Tibial nerve (tissue), 4 donors: ENCODE results near the gene FALEC. TPM values are rescaled to one million over a fixed set of nuclear protein-coding genes. Genes with fewer than 3 reads are reported as not detected.

Source experiments
- DNase-seq, 2 donors: peaks; one replicate each; pipeline ENCODE4 v3.0.0-alpha.2; 2019; ENCODE audit warnings: low spot score in 2 of 2
- H3K27ac ChIP-seq, 4 donors: fragments of 200-600 bp; sonication (generic) in 3 of 4; one replicate each; pipeline ENCODE4 v1.5.1; 2017 to 2019; ENCODE audit warnings: mild to moderate bottlenecking in 1 of 4
- H3K27me3 ChIP-seq, 2 donors: fragments of 200-600 bp; sonication (generic) in 1 of 2; one replicate each; pipeline versions ENCODE4 v1.5.1 to v1.6.0; 2017 to 2019
- H3K36me3 ChIP-seq, 3 donors: fragments of 200-600 bp; sonication (generic); one replicate each; pipeline ENCODE4 v1.5.1; 2018 to 2019
- H3K4me1 ChIP-seq, 4 donors: fragments of 200-600 bp; sonication (generic) in 3 of 4; one replicate each; pipeline ENCODE4 v1.5.1; 2017 to 2019
- H3K4me3 ChIP-seq, 4 donors: fragments of 200-600 bp; sonication (generic) in 3 of 4; one replicate each; pipeline ENCODE4 v1.5.1; 2017 to 2019; ENCODE audit warnings: mild to moderate bottlenecking in 1 of 4, moderate library complexity in 1 of 4
- H3K9me3 ChIP-seq, 4 donors: fragments of 200-600 bp; sonication (generic) in 3 of 4; one replicate each; pipeline ENCODE4 v1.5.1; 2017 to 2019
- CTCF ChIP-seq, 5 experiments: fragments of 200-600 bp in 3 of 5; fragments of 450-650 bp in 2 of 5; sonication (generic) in 3 of 5; IDR thresholded peaks; one replicate each; pipeline ENCODE4 v1.5.1; 2016 to 2019; ENCODE audit warnings: antibody characterized with exemption in 5 of 5, mild to moderate bottlenecking in 3 of 5, moderate library complexity in 2 of 5
- EP300 ChIP-seq, 2 donors: sonication (generic); formaldehyde crosslinking; IDR thresholded peaks; one replicate each; pipeline ENCODE4 v1.6.1; 2017; ENCODE audit warnings: antibody characterized with exemption in 2 of 2, mild to moderate bottlenecking in 1 of 2
- POLR2A ChIP-seq, 2 donors: fragments of 450-650 bp; IDR thresholded peaks; one replicate each; pipeline ENCODE4 v1.6.1; 2017; ENCODE audit warnings: antibody characterized with exemption in 2 of 2, mild to moderate bottlenecking in 2 of 2, moderate library complexity in 2 of 2
- WGBS, 2 donors: methylation state at CpG; one replicate each; pipeline ENCODE4 v1.1.5; 2018; 5-methylcytosine and 5-hydroxymethylcytosine counted together
- total RNA-seq, 4 donors: library from RNA; depleted of rRNA; stranded (reverse); fragments of >200 nt; gene quantifications; one replicate each; pipeline ENCODE4 v1.1.0, GENCODE V29; 2016

Gene FALEC
- total RNA-seq, 4 donors from 2014 or later, result not detected

GRCh38 chr1:150493175-150493574 is 22.4 kb upstream of the FALEC start:
- H3K4me1 ChIP-seq, result peaks cover 0 to 9% (median under 1%) of the 10 kb centered on the region in 4 donors
- TF ChIP-seq CTCF (IDR thresholded peaks at IDR 0.05), result no peak
- TF ChIP-seq POLR2A (IDR thresholded peaks at IDR 0.05), result no peak
- no peak for TF ChIP-seq EP300 (IDR thresholded peaks at IDR 0.05)
- no peak overlapping the region for H3K4me3 ChIP-seq
- H3K27ac ChIP-seq, result no peak overlapping the region
- no peaks in the 10 kb centered on the region for H3K27me3 ChIP-seq
- peaks cover 0 to 95% (median 21%) of the 10 kb centered on the region in 3 donors for H3K36me3 ChIP-seq
- DNase-seq, result no peak
- WGBS, 2 donors, result 95 to 98% methylated on average over 8 of the region's 8 CpGs
- no peaks in the 10 kb centered on the region for H3K9me3 ChIP-seq

GRCh38 chr1:150498342-150498741 is 17.2 kb upstream of the FALEC start:
- WGBS, 2 donors, result 88 to 94% methylated on average over 10 of the region's 10 CpGs
- Histone ChIP-seq H3K4me1 (no peaks in the 10 kb centered on the region), H3K27ac (no peak overlapping the region), H3K36me3 (peaks cover 0 to 96% (median 6%) of the 10 kb centered on the region in 3 donors), H3K4me3 (no peak overlapping the region), H3K9me3 (no peaks in the 10 kb centered on the region), H3K27me3 (no peaks in the 10 kb centered on the region)
- no peak for DNase-seq
- TF ChIP-seq EP300 (IDR thresholded peaks at IDR 0.05) (no peak), CTCF (IDR thresholded peaks at IDR 0.05) (no peak), POLR2A (IDR thresholded peaks at IDR 0.05) (no peak)

- DNase-seq, result no peak
- Histone ChIP-seq H3K9me3 (no peaks in the 10 kb centered on the region), H3K27me3 (no peaks in the 10 kb centered on the region), H3K4me1 (peaks cover 0 to 23% (median 2%) of the 10 kb centered on the region in 4 donors), H3K4me3 (no peak overlapping the region), H3K36me3 (peaks cover 0 to 84% (median 2%) of the 10 kb centered on the region in 3 donors), H3K27ac (no peak overlapping the region)
- WGBS, 2 donors, result 70 to 77% methylated on average over 6 of the region's 6 CpGs
- TF ChIP-seq POLR2A (IDR thresholded peaks at IDR 0.05) (no peak), CTCF (IDR thresholded peaks at IDR 0.05) (no peak), EP300 (IDR thresholded peaks at IDR 0.05) (no peak)
These were observed 10.1 kb upstream of the FALEC start for GRCh38 chr1:150505431-150505830.

- H3K36me3 ChIP-seq, result peaks cover 0 to 88% (median 0%) of the 10 kb centered on the region in 3 donors
- 38 to 42% methylated on average over 7 of the region's 7 CpGs for WGBS, 2 donors
- no peaks in the 10 kb centered on the region for H3K9me3 ChIP-seq
- TF ChIP-seq POLR2A (IDR thresholded peaks at IDR 0.05), result peak in 1 of 2 donors; percentile 38
- TF ChIP-seq CTCF (IDR thresholded peaks at IDR 0.05), result no peak
- no peaks in the 10 kb centered on the region for H3K27me3 ChIP-seq
- peak within 1 kb of the TSS in 1 of 4 donors; percentile 35 for H3K4me3 ChIP-seq
- peak within 1 kb of the TSS in 2 of 4 donors; percentile 62 to 73 for H3K27ac ChIP-seq
- H3K4me1 ChIP-seq, result peaks cover 0 to 23% (median 2%) of the 10 kb centered on the region in 4 donors
- DNase-seq, result peak; percentile 27 to 63
These were observed 7.4 kb upstream of the FALEC start, which contains the start of gene ECM1 for GRCh38 chr1:150507912-150508864. Gene ECM1, plus strand, starts transcription at chr1:150508109. Its CDS starts 101 bp downstream, at chr1:150508210.

GRCh38 chr1:150508982-150509381 is 6.6 kb upstream of the FALEC start:
- Histone ChIP-seq H3K27ac (peak overlapping the region in 2 of 4 donors; percentile 62 to 73), H3K4me1 (peaks cover 0 to 23% (median 2%) of the 10 kb centered on the region in 4 donors), H3K4me3 (peak overlapping the region in 1 of 4 donors; percentile 35), H3K36me3 (peaks cover 0 to 86% (median 0%) of the 10 kb centered on the region in 3 donors), H3K27me3 (no peaks in the 10 kb centered on the region), H3K9me3 (no peaks in the 10 kb centered on the region)
- TF ChIP-seq POLR2A (IDR thresholded peaks at IDR 0.05), result no peak
- TF ChIP-seq CTCF (IDR thresholded peaks at IDR 0.05), result no peak
- no peak for TF ChIP-seq EP300 (IDR thresholded peaks at IDR 0.05)
- DNase-seq, result no peak
- 69 to 72% methylated on average over 4 of the region's 4 CpGs for WGBS, 2 donors
